GM18861 (cell line): Measurements from ENCODE around the gene PHACTR4.
"Not testable (repeated sequence)": the region's sequence is repeated elsewhere in the genome, so short reads cannot be mapped to it uniquely, and the experiment has no call there.

Experiments
- ATAC-seq: cut with Tn5 transposase; IDR thresholded peaks from one replicate; pipeline ENCODE4 v1.9.1; 2021; ENCODE audit not compliant: unreplicated experiment

Gene PHACTR4

GRCh38 chr1:28428990-28429520, 59.5 kb downstream of the PHACTR4 start:
- ATAC-seq = no peak

DNA sequence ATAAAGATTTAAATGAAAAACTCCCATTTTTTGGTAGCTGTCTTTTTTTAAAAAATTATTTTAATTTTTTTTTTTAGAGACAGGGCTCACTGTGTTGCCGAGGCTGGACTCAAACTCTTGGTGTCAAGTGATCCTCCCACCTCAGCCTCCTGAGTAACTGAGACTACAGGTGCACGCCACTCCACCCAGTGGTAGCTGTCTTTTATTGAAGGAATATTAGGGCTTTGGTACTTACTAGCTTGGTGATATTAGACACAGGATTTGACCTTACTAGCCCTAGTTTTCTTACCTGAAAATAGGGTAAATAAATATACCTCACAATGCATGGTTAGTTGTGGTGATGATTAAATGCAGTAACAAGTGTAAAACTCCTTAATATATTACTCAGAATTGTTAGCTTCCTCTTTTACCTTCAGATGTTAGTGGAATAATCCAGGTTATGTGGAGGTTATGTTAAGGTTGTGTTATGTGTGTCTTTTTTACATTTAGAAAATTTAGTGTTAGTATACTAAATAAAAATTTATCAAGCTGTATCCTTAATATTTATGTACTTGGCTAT, 66.8 kb downstream of the PHACTR4 start:
- no peak for ATAC-seq

DNA sequence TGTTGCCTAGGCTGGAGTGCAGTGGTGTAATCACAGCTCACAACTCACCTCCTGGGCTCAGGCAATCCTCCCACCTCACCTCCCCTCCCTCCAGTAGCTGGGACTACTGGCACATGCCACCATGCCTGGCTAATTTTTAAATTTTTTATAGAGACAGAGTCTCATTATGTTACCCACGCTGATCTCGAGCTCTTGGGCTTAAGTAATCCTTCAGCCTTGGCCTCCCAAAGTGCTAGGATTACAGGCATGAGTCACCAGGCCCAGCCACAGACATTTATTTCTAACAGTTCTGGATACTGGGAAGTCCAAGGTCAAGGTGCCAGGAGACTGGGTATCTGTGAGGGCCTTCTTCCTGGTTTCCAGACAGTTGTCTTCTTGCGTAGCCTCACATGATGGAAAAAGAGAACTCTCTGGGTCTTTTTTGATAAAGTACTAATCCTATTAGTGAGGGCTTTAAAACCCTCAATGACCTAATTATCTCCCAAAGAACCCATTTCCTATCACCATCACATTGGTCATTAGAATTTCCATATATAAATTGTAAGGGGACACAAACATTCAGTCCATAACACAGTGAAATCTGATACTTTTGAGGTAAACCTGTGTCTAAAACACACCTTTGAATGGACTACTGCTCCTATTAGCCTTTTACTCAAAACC, 67.9 kb downstream of the PHACTR4 start:
- no peak for ATAC-seq

GRCh38 chr1:28437924-28438699, 68.6 kb downstream of the PHACTR4 start:
- no peak for ATAC-seq

- ATAC-seq = no peak
Observed at GRCh38 chr1:28439320-28439719, 69.8 kb downstream of the PHACTR4 start.

GRCh38 chr1:28441674-28442073, 72.1 kb downstream of the PHACTR4 start:
- ATAC-seq = no peak

DNA sequence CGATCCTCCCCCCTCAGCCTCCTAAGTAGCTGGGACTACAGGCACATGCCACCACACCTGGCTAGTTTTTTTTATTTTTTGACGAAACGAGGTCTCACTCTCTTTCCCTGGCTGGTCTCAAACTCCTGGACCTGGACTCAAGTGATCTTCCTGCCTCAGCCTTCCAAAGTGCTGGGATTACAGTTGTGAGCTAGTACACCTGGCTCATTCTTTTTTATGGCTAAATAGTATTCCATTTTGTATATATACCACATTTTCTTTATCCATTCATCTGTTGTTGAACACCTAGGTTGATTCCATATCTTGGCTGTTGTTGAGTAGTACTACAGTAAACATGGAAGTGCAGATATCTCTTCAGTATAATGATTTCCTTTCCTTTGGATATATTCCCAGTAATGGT, 74.0 kb downstream of the PHACTR4 start:
- ATAC-seq = no peak

- ATAC-seq = no peak
Observed at GRCh38 chr1:28447679-28448078, 78.1 kb downstream of the PHACTR4 start.

- ATAC-seq = not testable (repeated sequence)
Observed at GRCh38 chr1:28448094-28448611, 78.6 kb downstream of the PHACTR4 start.

- ATAC-seq = no peak
Observed at GRCh38 chr1:28449904-28450303, 80.4 kb downstream of the PHACTR4 start.

DNA sequence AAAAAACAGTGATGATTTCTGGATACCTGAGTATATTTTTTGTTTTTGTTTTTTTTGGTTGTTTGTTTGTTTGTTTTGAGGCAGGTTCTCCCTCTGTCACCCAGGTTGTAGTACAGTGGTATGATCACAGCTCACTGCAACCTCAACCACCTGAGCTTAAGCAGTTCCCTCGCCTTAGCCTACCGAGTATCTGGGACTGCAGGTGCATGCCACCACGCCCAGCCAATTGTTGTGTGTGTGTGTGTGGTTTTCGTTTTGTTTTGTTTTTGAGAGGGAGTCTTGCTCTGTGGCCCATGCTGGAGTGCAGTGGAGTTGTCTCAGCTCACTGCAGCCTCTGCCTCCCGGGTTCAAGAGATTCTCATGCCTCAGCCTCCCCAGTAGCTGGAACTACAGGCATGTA, 81.0 kb downstream of the PHACTR4 start:
- no peak for ATAC-seq

DNA sequence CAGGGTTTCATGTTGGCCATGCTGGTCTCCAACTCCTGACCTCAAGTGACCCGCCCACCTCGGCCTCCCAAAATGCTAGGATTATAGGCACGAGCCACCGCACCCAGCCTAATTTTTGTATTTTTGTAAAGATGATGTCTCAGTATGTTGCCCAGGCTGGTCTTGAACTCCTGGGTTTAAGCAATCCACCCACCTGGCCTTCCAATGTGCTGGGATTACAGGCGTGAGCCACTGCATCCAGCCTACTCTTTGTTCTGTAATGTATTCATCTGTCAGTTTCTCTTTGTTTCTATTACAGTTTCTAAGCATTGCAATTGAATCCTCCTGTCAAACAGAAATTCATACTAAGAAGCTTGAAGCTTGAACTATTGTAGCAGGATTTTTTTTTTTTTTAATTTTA, 81.5 kb downstream of the PHACTR4 start:
- ATAC-seq = no peak

DNA sequence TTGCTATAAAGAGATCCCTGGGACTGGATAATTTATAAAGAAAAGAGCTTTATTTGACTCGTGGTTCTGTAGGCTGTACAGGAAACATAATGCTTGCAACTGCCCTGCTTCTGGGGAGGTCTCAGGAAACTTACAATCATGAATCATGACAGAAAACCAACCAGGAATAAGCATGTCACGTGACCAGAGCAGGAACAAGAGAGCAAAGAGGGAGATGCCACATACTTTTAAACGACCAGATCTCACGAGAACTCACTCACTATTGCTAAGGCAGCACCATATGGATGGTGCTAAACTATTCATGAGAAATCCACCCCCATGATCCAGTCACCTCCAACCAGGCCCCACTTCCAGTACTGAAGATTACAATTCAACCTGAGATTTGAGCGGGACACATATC, 86.5 kb downstream of the PHACTR4 start:
- no peak for ATAC-seq

DNA sequence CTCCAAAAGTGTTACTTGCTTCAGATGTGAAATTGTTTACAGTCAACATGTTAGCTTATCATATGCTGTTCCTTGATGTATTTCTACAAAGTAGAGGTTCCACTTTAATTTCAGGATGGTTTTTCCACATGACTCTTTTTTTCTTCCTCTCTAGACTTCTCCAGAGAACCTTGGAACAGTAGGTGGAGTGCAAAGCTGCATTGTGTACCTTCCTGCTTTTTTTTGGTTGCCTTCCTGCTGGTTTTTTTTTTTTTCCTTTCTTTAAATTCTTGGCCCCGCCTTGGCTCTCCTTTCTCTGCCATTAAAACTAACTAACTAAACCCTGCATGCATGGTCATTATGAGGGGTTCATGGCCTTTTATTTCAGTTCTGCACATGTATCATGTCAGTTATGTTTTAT, 88.1 kb downstream of the PHACTR4 start:
- no peak for ATAC-seq

- ATAC-seq = no peak
Observed at GRCh38 chr1:28458237-28459228, 89.0 kb downstream of the PHACTR4 start.

DNA sequence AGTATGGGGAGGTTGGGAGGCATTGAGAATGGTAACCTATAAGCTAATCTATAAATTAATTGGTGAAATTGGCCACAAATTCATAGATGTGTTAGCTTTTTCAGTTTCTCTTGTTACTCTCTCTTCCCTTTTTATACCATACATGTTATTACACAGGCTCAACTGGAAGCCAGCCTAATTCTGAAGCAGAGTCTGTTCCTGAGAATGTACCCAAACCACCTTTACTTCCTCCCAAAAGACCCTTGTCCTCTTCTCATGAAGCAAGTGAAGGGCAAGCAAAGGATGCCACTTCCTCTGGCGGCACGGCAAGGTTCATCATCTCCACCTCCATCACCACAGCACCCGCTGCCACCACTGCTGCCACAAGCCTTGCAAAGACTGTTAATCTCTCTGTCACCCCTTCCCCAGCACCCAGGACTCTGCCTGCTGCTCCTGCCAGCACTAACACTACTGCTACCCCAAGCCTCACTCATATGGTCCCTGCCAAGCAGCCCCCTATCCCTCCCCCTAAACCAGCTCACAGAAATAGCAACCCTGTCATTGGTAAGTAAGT, 96.8 kb downstream of the PHACTR4 start:
- no peak for ATAC-seq

DNA sequence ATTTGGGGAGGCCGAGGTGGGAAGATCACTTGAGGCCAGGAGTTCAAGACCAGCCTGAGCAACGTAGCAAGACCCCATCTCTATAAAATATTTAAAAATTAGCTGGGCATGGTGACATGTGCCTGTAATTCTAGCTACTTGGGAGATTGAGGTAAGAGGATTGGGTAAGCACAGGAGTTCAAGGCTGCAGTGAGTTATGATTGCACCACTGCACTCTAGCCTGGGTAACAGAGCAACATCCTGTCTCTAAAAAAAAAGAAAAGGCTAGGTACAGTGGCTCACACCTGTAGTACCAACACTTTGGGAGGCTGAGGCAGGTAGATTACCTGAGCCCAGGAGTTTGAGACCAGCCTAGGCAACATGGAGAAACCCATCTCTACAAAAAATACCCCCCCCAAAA, 100.6 kb downstream of the PHACTR4 start:
- ATAC-seq = no peak

GRCh38 chr1:28479497-28479896, 110.0 kb downstream of the PHACTR4 start:
- not testable (repeated sequence) for ATAC-seq

- no peak for ATAC-seq
Observed at GRCh38 chr1:28480308-28480707, 110.8 kb downstream of the PHACTR4 start.

- ATAC-seq = no peak
Observed at GRCh38 chr1:28482138-28482537, 112.6 kb downstream of the PHACTR4 start.
